GM18870 (cell line): ENCODE results near the gene KCTD17.
"Not testable (repeated sequence)": the region's sequence is repeated elsewhere in the genome, so short reads cannot be mapped to it uniquely, and the experiment has no call there.

ENCODE experiments used
- ATAC-seq: cut with Tn5 transposase; IDR thresholded peaks from one replicate; pipeline ENCODE4 v1.9.1; 2021; ENCODE audit warnings: moderate library complexity; ENCODE audit not compliant: unreplicated experiment

KCTD17 gene

DNA sequence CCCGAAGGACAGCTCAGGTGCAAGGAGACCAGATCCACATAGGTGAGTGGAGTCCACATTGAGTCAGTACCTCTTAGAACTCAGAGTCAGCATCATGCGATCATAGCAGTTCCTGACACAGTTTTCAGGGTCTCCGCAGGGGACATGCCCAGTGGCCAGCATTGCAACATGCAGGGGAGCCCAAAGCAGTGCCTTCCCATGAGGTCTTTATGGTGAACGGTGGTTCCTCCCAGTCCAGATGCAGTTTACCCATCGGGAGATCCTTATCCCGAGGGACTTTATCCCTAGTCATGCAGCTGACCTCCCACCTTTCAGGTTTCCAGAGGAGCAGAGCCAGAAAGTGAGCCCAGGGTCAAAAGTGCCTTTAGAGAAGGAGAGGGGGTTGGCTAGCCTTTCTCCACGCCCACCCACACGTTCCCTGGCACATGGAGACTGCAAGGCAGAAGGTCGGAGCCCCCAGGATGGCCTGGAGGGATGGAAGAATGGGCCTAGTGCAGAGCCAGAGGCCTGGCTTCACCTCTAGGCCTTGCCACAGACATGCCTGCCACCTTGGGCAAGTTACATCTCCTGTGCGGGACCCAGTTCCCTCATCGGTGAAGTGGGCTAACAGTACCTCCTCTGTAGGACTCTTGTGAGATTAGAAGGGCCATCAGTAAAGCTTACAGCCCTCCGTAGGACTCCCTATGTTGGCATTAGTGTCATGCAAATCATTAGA lies 6.4 kb downstream of the KCTD17 start:
- ATAC-seq, result no peak

DNA sequence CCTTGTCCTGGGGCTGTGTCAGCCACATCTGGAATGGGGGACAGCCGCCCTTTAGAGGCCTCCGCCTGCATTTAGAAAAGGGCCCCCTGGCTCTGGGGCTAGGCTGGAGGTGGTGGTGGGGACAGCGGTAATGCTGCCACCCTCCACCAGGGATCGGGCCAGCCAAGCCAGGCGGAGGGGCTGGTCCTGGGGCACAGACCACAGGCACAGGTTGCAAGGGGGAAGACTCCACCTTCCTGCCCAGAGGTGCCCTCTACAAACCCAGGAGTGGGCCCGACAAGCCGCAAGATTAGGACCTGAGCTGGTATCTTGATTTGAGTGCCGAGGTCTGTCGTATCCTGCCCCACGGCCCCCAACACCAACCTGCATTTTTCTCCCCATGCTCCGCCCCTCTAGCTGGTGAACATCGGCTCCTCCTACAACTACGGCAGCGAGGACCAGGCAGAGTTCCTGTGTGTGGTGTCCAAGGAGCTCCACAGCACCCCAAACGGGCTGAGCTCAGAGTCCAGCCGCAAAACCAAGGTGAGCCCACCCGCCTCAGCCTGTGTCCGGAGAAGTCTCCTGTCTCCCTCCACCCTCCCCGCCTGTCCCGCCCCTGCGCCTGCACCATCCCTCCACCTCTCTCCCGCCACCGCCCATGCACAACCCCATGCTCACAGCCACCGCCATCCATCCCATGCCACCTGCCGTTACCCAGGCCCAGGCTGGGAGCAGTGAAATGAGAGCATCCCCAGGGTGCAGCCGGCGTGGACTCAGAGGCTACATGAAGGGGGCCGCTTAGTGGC lies 7.6 kb downstream of the KCTD17 start:
- ATAC-seq, result no peak

DNA sequence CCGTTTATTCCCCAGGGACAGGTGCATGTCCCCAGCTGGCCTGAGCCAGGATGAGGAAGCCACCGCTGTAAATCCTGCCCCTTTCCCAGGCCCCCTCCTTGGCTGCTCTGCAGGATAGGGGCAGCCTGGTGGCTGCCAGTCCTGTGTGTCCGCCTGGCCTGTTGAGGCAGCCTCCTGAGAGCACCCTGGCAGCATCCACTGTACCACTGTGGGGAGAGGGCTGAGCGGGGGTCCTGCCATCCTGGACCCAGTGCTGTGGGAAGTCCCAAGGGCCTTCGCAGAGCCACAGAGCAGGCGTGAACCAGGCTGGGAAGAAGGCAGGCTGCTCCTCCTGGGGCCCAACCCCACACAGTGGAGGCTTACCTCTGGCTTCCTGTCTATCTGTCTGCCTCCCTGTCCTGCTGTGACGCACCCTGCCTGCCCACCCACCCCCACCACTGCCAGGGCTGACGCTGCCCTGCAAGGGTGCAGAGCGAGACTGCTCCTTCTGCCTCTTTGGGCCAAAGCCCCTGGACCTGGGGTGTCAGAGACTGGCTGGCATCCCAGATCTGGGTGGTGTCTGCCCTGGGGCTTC lies 8.4 kb downstream of the KCTD17 start:
- no peak for ATAC-seq

DNA sequence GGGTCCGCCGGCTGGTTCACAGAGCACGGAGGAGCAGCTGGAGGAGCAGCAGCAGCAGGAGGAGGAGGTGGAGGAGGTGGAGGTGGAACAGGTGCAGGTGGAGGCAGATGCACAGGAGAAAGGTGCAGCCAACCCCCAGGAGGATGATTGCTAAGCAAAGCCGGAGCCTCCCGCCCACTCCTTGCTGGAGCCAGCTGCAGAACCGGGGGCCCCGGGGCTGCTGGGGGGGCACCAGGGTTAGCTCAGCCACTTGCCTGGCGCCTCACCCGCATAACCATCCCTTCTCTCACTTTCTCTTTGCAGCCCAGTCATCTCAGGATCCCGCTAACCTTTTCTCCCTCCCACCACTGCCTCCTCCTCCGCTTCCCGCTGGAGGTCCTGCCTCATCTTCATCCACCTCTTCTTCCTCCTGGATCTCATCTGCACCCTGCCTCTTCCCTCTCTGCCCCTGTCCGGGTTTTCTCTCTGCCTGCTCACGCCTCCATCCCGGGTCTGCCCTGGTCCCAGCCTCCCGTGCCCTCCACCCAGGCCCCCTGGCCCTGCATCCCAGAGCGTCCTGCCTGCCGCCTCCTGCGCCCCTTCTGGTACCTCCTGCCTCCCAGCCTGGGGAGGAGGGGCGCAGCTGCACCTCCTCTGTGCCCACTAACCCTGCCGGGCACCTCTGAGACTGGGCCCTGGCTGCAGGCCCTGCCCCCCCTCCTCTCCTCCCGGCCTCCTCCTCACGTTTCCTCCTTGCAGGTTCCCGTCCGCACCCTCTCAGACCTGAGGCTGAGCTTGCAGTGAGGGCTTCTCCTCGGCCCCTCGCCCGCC lies 9.5 kb downstream of the KCTD17 start:
- ATAC-seq, result no peak

DNA sequence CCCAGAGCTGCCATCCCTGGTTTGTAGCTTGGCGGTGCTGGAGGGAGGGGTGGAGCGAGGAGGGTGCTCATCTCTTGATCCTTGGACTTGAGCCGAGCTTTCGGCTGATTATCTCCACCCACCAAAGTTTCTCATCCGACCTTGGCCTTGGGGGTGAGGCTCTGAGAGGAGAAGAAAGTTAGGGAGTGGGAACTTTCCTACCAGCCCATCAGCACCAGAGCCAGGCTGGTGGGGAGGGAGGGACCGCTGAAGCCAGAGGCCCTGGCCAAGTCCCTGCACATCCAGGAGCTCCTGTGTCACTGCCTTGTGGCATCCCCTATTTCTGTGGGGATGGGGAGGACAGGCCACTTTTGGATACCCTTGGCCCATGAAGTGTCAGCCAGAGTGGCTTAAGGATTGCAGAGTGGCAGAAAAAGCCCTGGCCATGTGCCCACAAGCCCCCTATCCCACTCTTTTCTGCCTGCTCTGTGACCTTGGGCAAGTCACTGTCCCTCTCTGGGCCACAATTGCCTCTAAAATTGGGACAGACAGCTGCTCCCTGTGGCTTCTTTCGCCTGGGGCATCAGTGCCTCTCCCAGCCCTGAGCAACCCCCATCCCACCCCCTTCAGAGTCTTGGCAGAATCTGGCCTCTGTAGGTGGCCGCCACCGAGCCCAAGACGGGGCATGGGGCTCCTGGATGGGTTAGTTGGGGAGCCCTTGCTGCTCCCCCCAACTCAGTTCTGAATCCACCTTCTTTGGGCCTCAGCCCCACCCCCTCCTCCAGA lies 10.3 kb downstream of the KCTD17 start:
- no peak for ATAC-seq

DNA sequence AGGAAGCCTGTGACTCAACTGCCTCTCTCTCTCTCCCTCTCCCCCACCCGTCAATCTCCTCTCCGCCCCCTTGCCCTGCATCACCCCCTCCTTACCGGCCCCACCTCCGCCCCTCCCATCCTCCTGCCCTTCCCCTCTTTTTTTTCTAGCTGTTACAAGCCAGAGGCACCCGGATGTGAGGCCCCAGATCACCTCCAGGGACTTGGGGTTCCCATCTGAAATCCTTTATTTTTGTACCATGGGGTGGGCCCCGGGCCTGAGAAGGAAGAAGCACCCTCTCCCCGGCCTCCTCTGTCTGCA lies 10.8 kb downstream of the KCTD17 start:
- ATAC-seq, result no peak

DNA sequence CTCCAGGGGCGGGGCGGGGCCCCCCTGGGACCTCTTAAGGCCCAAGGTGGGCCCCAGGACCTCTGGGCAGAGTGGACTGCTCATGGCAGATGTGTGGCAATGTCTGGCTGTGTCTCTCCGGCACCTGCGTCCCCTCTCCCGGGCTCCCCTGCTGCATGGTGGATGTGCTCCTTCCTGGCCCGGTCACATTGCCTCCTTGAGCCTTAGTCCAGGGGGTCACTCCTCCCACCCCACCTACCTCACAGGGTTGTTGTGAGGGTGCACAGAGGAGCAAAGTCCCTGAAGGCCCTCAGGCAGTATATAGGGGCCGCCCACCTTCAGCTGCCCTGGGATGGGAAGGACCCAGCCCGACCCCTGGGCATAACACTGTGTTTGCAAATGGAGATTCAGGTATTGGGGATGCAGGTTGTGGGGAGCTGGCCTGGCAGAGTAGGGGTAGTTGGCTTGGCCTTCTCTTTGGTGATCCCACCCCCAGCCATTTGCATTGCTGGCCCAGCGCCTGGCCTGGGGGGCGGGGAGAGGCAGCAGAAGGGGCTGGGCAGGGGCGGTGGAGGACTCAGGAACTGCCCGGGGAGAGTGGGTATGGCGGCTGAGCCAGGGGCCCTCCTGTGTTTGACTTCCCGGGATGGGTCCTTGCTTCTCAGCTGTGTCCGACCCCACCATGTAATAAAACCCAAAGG lies 11.3 kb downstream of the KCTD17 start:
- no peak for ATAC-seq

DNA sequence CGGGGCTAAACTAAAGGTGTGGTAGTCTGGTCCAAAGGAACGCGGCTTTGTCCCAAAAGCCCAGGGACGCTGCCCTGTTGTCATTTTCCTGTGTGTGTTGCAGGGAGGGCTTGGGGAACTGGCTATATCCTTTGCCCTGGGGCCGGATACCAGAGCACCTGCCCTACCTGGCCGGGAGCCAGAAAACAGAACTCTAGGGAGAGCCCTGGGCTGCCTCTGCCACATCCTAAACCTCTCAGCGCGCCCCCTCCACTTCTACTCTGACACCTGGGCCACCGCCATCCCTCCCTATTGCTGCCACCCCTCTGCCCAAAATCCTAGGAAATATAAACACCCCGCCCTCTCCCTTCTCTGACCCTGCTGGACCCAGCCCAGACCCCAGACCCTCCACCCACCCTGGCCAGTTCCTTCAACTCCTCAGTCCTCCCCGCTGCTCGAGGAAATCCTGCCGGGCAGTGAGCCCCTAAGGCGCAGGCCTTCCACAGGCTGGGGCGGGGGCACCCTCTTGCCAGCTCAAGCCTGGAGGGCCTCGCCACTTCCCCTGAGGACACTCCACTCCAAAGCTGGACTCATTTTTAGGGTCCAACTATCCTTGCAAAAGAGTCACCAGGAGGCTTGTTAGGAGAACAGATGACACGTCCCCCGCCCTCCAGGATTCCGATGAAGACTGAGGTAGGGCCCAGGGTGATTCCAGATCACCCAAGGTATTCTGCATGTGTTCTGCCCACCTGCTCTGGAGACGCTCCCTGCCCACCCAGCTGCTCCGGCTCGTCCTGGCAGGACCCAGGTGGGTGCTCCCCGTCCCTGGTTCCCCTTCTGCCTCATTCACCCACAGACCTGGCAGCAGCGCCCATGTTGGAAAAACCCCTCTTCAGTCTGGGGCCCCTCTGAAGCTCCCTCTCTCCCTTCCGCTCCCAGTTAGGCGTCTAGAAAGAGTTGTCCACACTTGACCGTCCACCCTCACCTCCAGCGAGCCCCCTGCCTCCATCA lies 12.2 kb downstream of the KCTD17 start:
- no peak for ATAC-seq

DNA sequence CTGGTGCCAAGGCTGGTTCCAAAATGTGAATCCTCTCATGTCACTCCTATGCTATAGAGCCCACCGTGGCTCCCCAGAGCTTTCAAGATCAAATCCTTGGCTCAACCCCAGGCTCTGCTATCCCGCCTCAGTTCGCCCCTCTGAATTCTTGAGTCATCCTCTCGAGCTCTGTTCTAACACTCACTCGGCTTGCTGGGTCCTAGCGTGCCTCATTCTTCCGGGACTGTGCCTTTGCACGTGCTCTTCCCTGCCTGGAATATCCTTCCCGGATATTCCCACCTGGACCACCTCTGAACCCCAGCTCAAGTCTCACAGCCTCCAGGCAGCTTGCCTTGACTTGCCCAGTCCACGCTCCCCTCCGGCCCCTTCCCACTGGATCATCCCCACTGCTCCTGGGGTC lies 13.0 kb downstream of the KCTD17 start:
- no peak for ATAC-seq

DNA sequence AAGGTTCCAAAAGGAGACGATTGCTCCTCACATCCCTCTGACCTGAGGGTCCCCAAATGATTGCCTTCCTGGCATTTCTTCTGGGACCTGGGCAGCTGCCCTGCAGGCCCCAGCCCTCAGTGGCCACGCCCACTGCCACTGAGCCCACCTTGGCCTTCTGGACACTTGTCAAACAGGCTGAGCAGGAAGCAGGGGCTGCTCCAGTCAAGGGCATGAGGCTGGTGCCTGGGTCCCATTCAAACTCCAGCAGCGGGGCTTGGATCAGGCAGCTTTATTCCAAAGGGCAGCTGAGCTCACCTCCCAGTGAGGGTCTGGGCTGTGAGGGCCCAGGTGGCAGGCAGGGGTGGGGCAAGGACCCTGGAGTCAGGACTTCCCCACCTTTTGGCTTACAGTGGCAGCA lies 13.6 kb downstream of the KCTD17 start:
- ATAC-seq, result no peak

DNA sequence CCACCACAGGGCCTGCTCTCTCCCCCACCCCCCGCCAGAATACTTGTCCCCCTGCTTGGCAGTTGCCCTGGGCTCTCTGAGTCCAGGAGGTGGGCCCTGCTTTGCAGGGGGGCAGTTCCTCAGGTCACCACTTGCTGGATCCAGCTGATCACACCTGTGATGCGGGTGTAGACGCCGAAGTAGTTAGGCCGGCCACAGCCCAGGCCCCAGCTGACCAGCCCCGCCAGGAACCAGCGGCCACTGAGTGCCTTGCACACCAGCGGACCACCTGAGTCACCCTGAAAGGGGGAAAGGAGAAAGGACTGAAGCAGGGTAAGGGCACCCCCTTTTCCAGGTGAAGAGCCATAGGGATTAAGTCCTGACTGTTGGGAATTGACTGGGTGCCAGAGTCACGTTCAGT lies 14.4 kb downstream of the KCTD17 start:
- no peak for ATAC-seq

DNA sequence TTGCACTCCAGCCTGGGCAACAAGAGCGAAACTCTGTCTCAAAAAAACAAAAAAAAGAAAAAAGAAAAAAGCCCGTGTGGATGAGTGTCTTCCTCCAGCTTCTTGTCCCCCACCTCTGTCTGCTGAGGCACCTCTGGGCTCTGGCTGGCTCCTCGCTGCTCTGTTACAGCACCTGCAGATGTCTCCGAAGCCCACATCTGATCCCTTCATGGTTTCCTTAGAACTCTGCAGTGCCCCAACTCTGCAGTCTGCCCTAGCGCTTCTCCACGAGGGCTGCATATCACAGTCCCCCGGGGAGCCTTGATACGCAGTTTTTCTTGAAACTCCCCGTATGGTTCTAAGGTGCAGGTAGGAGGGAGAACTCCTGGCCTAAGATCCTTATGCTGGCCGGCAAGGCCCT lies 15.9 kb downstream of the KCTD17 start:
- ATAC-seq, result no peak

DNA sequence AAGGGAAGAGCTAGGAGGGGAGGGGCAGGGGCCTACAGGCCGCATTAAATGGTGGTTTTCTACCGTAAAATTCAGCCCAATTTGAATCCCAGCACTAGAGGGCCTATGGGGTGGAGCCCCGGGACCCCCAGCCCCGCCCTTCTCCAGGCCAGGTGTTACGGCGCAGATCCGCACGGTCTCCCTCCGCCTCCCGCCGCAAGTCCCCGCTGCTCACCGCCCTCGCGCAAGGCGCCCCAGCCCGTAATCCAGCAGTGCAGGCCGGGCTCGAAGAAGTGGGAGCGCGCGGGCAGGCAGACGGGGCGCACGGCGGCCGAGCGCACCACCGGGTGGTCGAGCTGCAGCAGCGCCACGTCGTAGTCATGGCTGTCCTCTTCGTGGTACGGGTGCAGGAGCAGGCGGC lies 17.3 kb downstream of the KCTD17 start:
- ATAC-seq, result no peak

DNA sequence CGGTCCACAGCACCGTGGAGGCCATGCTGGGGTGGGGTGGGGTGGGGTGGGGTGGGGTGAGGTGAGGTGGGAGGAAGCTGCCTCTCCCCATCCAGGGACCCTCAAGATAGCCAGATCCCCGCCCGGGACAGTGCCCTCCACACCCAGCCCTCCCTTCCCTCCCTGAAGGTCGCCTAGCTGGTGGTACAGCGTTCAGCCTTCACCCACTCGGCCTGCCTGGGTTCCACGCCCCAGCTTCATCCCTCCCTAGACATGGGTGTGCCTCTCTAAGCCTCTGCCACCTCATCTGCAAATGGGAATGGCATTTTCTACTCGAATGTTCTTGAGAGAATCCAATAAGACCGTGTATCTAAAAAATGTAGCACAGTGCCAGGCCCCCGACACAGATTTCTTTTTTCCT lies 17.8 kb downstream of the KCTD17 start:
- ATAC-seq, result no peak

DNA sequence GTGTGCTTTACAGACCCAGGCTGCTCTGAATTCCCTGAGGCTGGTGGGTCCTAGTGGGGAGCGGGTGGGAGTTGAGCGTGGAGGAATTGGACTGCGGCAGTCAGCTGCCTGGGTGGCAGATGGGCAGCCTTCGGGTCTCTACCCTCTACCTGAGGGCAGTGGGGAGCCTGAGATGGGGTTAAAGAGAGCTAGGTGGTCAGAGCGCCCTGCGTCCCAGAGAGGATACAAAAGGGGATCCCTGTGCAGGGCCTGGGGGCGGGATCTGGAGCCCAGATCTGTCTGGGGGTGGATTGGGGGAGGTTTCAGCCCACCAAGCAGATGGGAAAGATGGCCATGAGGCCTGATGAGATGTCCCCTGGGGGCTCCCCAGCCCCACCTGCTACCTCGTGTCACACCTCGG lies 18.2 kb downstream of the KCTD17 start:
- ATAC-seq, result no peak

DNA sequence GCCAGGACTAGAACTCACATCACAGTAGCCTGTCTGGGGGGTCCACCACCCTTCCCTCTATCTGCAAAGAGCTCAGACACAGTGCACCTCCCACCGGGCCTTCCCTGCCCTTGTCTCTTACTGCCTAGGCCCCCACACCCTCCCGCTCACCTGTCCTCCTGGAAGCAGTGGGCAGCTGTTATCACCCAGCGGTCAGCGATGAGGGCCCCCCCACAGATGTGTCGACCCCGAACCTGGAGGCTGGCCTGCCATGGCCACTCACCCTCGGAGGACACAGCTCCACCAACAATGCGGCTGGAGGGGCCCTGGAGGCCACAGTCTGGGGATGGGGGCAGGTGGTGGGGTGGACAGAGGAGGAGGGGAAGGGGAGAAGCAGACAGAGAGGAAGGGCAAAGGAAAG lies 18.8 kb downstream of the KCTD17 start:
- ATAC-seq, result no peak

DNA sequence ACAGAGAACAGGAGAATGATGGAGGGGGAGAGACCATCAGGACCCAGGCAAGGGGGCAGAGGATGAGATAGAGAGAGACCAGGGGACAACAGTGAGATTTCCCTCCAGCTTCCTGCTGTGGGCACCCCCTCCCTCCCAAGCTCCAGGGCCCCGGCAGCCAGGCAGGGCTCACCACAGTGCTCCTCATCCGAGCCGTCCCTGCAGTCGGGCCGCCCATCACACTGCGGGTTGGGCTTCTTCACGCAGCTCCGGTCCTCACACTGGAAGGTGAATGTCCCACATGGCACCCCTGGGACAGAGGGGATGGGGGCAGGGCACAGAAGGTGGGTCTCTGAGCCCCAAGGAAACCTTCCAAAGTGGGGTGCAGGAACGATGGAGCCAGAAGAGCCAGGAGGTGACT lies 19.2 kb downstream of the KCTD17 start:
- ATAC-seq, result no peak

DNA sequence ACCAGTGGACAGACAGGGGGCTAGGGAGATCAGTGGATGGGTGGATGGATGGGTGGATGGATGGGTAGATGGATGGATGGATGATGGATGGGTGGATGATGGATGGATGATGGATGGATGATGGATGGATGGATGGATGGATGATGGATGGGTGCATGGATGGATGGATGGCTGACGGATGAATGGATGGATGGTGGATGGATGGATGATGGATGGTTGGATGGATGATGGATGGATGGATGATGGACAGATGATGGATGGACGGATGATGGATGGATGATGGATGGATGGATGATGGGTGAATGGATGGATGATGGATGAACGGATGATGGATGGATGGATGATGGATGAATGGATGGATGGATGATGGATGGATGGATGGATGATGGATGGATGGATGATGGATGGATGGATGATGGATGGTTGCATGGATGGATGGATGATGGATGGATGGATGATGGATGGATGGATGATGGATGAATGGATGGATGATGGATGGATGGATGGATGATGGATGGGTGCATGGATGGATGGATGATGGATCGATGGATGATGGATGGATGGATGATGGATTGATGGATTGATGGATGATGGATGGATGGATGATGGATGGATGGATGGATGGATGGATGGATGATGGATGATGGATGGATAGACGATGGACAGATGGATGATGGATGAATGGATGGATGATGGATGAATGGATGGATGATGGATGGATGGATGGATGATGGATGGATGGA lies 20.5 kb downstream of the KCTD17 start:
- not testable (repeated sequence) for ATAC-seq
